ENCODE measurements around the gene COQ2.
"Not testable (repeated sequence)": the region's sequence is repeated elsewhere in the genome, so short reads cannot be mapped to it uniquely, and the experiment has no call there.

DNA sequence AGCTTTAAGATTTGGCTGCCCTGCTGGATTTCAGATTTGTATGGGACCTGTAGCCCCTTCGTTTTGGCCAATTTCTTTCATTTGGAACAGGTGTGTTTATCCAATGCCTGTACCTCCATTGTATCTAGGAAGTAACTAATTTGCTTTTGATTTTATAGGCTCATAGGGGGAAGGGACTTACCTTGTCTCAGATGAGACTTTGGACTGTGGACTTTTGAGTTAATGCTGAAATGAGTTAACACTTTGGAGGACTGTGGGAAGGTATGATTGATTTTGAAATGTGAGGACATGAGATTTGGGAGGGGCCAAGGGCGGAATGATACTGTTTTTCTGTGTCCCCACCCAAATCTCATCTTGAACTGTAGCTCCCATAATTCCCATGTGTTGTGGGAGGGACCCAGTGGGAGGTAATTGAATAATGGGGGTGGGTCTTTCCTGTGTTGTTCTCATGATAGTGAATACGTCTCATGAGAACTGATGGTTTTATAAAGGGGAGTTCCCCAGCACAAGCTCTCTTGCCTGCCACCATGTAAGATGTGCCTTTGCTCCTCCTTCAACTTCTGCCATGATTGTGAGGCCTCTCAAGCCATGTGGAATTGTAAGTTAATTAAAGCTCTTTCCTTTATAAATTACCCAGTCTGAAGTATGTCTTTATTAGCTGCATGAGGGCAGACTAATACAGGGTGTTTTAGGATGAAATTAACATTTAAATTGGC lies 5.6 kb upstream of the COQ2 start:
- TF ChIP-seq, protein P1, sequence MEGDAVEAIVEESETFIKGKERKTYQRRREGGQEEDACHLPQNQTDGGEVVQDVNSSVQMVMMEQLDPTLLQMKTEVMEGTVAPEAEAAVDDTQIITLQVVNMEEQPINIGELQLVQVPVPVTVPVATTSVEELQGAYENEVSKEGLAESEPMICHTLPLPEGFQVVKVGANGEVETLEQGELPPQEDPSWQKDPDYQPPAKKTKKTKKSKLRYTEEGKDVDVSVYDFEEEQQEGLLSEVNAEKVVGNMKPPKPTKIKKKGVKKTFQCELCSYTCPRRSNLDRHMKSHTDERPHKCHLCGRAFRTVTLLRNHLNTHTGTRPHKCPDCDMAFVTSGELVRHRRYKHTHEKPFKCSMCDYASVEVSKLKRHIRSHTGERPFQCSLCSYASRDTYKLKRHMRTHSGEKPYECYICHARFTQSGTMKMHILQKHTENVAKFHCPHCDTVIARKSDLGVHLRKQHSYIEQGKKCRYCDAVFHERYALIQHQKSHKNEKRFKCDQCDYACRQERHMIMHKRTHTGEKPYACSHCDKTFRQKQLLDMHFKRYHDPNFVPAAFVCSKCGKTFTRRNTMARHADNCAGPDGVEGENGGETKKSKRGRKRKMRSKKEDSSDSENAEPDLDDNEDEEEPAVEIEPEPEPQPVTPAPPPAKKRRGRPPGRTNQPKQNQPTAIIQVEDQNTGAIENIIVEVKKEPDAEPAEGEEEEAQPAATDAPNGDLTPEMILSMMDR (IDR thresholded peaks at IDR 0.05; ENCODE audit: insufficient read depth, low read depth, low read length), result not testable (repeated sequence)
- TF ChIP-seq EZH2 (IDR thresholded peaks at IDR 0.05; ENCODE audit: insufficient read depth, low read length), result not testable (repeated sequence)
